ENCODE data around the gene CD79B. TPM values are rescaled to one million over a fixed set of nuclear protein-coding genes. Genes with fewer than 3 reads are reported as not detected.
A peak's percentile ranks its signal among the peaks of the same experiment; 100 is the strongest.

CD79B gene
- total and polyA plus RNA-seq, 9 of the 15 experiments (the other 6 are each of a cell fraction or from before 2014, with no cell fraction given) = 0.15 to 0.62 (median 0.44) TPM; not detected in 2

DNA sequence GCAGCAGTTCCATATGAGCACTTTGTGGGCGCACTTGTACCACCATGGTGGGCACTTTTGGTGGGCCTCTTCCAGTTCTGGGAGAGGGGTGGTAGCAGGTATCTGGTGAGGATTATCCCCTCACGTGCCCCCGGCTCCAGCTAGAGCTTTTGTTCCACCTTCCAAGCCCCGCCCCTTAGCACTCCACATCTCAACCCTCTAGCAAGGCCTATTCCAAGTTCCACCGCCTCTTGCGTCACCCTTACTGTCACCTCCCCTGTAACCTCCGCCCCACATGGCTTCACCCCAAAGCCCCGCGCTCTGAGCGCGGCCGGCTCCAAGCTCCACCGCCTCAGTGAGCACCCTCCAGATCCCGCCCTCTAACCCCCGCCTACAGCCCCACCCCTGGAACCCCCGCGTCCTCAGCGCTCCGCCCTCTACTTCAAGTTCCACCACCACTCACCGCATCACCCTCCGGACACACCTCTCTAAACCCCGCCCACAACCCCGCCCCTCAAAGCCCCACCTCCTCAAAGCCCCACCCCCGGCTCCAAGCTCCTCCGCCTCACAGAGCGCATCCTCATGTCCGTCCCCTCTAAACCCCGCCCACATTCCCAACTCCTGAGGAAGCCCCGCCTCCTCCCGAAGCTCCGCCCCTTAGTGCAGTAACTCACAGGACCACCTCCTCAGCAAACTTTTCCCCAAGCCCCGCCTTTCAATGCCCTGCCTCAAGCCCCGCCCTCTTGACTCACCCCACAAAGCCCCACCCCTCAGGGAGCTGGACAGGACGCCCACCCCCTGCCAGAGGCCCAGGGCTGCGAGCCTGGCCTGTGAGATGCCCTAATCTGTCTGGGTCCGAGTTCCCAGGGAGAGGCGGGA is 29.5 kb upstream of the CD79B start (continued):
- TF ChIP-seq, protein P1, sequence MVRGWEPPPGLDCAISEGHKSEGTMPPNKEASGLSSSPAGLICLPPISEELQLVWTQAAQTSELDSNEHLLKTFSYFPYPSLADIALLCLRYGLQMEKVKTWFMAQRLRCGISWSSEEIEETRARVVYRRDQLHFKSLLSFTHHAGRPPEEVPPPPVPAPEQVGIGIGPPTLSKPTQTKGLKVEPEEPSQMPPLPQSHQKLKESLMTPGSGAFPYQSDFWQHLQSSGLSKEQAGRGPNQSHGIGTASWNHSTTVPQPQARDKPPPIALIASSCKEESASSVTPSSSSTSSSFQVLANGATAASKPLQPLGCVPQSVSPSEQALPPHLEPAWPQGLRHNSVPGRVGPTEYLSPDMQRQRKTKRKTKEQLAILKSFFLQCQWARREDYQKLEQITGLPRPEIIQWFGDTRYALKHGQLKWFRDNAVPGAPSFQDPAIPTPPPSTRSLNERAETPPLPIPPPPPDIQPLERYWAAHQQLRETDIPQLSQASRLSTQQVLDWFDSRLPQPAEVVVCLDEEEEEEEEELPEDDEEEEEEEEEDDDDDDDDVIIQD (CRISPR knock-in tag; IDR thresholded peaks at IDR 0.05) = no peak
- TF ChIP-seq, protein P2, sequence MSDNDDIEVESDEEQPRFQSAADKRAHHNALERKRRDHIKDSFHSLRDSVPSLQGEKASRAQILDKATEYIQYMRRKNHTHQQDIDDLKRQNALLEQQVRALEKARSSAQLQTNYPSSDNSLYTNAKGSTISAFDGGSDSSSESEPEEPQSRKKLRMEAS (CRISPR knock-in tag; IDR thresholded peaks at IDR 0.05) = no peak
- no peak for TF ChIP-seq ZNF184 (CRISPR knock-in tag; IDR thresholded peaks at IDR 0.05)
- TF ChIP-seq, protein P3, sequence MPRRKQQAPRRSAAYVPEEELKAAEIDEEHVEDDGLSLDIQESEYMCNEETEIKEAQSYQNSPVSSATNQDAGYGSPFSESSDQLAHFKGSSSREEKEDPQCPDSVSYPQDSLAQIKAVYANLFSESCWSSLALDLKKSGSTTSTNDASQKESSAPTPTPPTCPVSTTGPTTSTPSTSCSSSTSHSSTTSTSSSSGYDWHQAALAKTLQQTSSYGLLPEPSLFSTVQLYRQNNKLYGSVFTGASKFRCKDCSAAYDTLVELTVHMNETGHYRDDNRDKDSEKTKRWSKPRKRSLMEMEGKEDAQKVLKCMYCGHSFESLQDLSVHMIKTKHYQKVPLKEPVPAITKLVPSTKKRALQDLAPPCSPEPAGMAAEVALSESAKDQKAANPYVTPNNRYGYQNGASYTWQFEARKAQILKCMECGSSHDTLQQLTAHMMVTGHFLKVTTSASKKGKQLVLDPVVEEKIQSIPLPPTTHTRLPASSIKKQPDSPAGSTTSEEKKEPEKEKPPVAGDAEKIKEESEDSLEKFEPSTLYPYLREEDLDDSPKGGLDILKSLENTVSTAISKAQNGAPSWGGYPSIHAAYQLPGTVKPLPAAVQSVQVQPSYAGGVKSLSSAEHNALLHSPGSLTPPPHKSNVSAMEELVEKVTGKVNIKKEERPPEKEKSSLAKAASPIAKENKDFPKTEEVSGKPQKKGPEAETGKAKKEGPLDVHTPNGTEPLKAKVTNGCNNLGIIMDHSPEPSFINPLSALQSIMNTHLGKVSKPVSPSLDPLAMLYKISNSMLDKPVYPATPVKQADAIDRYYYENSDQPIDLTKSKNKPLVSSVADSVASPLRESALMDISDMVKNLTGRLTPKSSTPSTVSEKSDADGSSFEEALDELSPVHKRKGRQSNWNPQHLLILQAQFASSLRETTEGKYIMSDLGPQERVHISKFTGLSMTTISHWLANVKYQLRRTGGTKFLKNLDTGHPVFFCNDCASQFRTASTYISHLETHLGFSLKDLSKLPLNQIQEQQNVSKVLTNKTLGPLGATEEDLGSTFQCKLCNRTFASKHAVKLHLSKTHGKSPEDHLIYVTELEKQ (CRISPR knock-in tag; IDR thresholded peaks at IDR 0.05) = no peak
- TF ChIP-seq PHF21A (IDR thresholded peaks at IDR 0.05; ENCODE audit: borderline replicate concordance, low read depth) = no peak
- TF ChIP-seq, protein P4, sequence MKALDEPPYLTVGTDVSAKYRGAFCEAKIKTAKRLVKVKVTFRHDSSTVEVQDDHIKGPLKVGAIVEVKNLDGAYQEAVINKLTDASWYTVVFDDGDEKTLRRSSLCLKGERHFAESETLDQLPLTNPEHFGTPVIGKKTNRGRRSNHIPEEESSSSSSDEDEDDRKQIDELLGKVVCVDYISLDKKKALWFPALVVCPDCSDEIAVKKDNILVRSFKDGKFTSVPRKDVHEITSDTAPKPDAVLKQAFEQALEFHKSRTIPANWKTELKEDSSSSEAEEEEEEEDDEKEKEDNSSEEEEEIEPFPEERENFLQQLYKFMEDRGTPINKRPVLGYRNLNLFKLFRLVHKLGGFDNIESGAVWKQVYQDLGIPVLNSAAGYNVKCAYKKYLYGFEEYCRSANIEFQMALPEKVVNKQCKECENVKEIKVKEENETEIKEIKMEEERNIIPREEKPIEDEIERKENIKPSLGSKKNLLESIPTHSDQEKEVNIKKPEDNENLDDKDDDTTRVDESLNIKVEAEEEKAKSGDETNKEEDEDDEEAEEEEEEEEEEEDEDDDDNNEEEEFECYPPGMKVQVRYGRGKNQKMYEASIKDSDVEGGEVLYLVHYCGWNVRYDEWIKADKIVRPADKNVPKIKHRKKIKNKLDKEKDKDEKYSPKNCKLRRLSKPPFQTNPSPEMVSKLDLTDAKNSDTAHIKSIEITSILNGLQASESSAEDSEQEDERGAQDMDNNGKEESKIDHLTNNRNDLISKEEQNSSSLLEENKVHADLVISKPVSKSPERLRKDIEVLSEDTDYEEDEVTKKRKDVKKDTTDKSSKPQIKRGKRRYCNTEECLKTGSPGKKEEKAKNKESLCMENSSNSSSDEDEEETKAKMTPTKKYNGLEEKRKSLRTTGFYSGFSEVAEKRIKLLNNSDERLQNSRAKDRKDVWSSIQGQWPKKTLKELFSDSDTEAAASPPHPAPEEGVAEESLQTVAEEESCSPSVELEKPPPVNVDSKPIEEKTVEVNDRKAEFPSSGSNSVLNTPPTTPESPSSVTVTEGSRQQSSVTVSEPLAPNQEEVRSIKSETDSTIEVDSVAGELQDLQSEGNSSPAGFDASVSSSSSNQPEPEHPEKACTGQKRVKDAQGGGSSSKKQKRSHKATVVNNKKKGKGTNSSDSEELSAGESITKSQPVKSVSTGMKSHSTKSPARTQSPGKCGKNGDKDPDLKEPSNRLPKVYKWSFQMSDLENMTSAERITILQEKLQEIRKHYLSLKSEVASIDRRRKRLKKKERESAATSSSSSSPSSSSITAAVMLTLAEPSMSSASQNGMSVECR (CRISPR knock-in tag; IDR thresholded peaks at IDR 0.05) = no peak
- TF ChIP-seq CSDE1 (IDR thresholded peaks at IDR 0.05) = no peak
- no peak for TF ChIP-seq NCOA4 (IDR thresholded peaks at IDR 0.05; ENCODE audit: partially characterized antibody)
- no peak for TF ChIP-seq SAFB (IDR thresholded peaks at IDR 0.05; ENCODE audit: borderline replicate concordance, low read depth, low read length)
- TF ChIP-seq, protein P5, sequence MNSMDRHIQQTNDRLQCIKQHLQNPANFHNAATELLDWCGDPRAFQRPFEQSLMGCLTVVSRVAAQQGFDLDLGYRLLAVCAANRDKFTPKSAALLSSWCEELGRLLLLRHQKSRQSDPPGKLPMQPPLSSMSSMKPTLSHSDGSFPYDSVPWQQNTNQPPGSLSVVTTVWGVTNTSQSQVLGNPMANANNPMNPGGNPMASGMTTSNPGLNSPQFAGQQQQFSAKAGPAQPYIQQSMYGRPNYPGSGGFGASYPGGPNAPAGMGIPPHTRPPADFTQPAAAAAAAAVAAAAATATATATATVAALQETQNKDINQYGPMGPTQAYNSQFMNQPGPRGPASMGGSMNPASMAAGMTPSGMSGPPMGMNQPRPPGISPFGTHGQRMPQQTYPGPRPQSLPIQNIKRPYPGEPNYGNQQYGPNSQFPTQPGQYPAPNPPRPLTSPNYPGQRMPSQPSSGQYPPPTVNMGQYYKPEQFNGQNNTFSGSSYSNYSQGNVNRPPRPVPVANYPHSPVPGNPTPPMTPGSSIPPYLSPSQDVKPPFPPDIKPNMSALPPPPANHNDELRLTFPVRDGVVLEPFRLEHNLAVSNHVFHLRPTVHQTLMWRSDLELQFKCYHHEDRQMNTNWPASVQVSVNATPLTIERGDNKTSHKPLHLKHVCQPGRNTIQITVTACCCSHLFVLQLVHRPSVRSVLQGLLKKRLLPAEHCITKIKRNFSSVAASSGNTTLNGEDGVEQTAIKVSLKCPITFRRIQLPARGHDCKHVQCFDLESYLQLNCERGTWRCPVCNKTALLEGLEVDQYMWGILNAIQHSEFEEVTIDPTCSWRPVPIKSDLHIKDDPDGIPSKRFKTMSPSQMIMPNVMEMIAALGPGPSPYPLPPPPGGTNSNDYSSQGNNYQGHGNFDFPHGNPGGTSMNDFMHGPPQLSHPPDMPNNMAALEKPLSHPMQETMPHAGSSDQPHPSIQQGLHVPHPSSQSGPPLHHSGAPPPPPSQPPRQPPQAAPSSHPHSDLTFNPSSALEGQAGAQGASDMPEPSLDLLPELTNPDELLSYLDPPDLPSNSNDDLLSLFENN (IDR thresholded peaks at IDR 0.05; ENCODE audit: low read depth in 2 of 2, low read length in 2 of 2) = no peak
- TF ChIP-seq HDAC8 (tag; IDR thresholded peaks at IDR 0.05) = no peak
- TF ChIP-seq CREM (IDR thresholded peaks at IDR 0.05; ENCODE audit: low read depth) = 0 out of 2 replicates have a peak, but pooled peaks have one; percentile 3
- no peak for TF ChIP-seq NCOA6 (IDR thresholded peaks at IDR 0.05)
- TF ChIP-seq BCOR (IDR thresholded peaks at IDR 0.05) = no peak
